H1 (cell line): ENCODE data around the gene ATG9B. TPM values are rescaled to one million over a fixed set of nuclear protein-coding genes. Genes with fewer than 3 reads are reported as not detected.
A peak's percentile ranks its signal among the peaks of the same experiment; 100 is the strongest.

Experiments used
- BACH1 ChIP-seq: IDR thresholded peaks from 2 replicates; pipeline ENCODE4 v1.6.1; 2012; ENCODE audit warnings: low read length, improper control_type of control experiment
- BRCA1 ChIP-seq: IDR thresholded peaks from 2 replicates; pipeline ENCODE4 v1.6.1; 2012; ENCODE audit warnings: low read depth, low read length, improper control_type of control experiment
- CEBPB ChIP-seq: IDR thresholded peaks from 2 replicates; pipeline ENCODE4 v1.6.1; 2012; ENCODE audit warnings: low read depth, low read length
- CHD1 ChIP-seq: IDR thresholded peaks from 2 replicates; pipeline ENCODE4 v1.6.1; 2012; ENCODE audit warnings: low read depth, low read length, improper control_type of control experiment
- CTCF ChIP-seq, 3 experiments: IDR thresholded peaks; 1 replicate in 2 of 3; 2 replicates in 1 of 3; pipeline versions ENCODE4 v1.5.1 to v1.6.1; 2011; ENCODE audit warnings: low read length in 3 of 3, mild to moderate bottlenecking in 3 of 3, inconsistent platforms in 2 of 3, low read depth in 1 of 3, moderate library complexity in 1 of 3; ENCODE audit not compliant: insufficient read depth in 1 of 3; ENCODE audit errors: control extremely low read depth in 1 of 3
- EP300 ChIP-seq, 2 experiments: IDR thresholded peaks; 1 replicate in 1 of 2; 2 replicates in 1 of 2; pipeline ENCODE4 v1.6.1; 2011 to 2012; ENCODE audit warnings: low read depth in 2 of 2, low read length in 2 of 2, mild to moderate bottlenecking in 2 of 2, borderline replicate concordance in 1 of 2, inconsistent platforms in 1 of 2, moderate library complexity in 1 of 2
- GABPA ChIP-seq: IDR thresholded peaks from 2 replicates; pipeline ENCODE4 v1.6.1; 2011; ENCODE audit warnings: mild to moderate bottlenecking, low read length, moderate library complexity, borderline replicate concordance; ENCODE audit not compliant: insufficient read depth
- GTF2F1 ChIP-seq: IDR thresholded peaks from 2 replicates; pipeline ENCODE4 v1.6.1; 2012; ENCODE audit warnings: low read depth, low read length, improper control_type of control experiment, borderline replicate concordance
- HDAC6 ChIP-seq: IDR thresholded peaks from one replicate; pipeline ENCODE4 v1.7.1; 2012; ENCODE audit warnings: low read depth, mild to moderate bottlenecking, inconsistent platforms, low read length, moderate library complexity
- KDM4A ChIP-seq: IDR thresholded peaks from one replicate; pipeline ENCODE4 v1.7.1; 2012; ENCODE audit warnings: low read depth, mild to moderate bottlenecking, moderate library complexity, low read length, inconsistent platforms; ENCODE audit not compliant: severe bottlenecking
- MAX ChIP-seq: IDR thresholded peaks from 2 replicates; pipeline ENCODE4 v1.6.1; 2012; ENCODE audit warnings: inconsistent platforms
- PHF8 ChIP-seq: fragments of 200-600 bp; sonication (generic); conservative IDR thresholded peaks from 2 replicates; pipeline ENCODE4 v1.7.1; 2012; ENCODE audit warnings: low read depth, mild to moderate bottlenecking, inconsistent platforms, low read length, moderate library complexity
- RBBP5 ChIP-seq: IDR thresholded peaks from 2 replicates; pipeline ENCODE4 v1.7.1; 2012; ENCODE audit warnings: low read depth, mild to moderate bottlenecking, inconsistent platforms, low read length, moderate library complexity, borderline replicate concordance
- RFX5 ChIP-seq: IDR thresholded peaks from 2 replicates; pipeline ENCODE4 v1.6.1; 2011; ENCODE audit warnings: low read depth, low read length, improper control_type of control experiment, borderline replicate concordance
- RXRA ChIP-seq: IDR thresholded peaks from 2 replicates; pipeline ENCODE4 v1.6.1; 2011; ENCODE audit warnings: low read depth, mild to moderate bottlenecking, low read length, moderate library complexity; ENCODE audit not compliant: insufficient read depth
- SAP30 ChIP-seq: fragments of 300-600 bp; sonication (generic); IDR thresholded peaks from 2 replicates; pipeline ENCODE4 v1.7.1; 2012; ENCODE audit warnings: low read length, moderate library complexity, mild to moderate bottlenecking, inconsistent platforms; ENCODE audit not compliant: insufficient read depth, insufficient replicate concordance
- SIRT6 ChIP-seq: IDR thresholded peaks from one replicate; pipeline ENCODE4 v1.7.1; 2012; ENCODE audit warnings: low read length, inconsistent platforms
- SRF ChIP-seq: IDR thresholded peaks from 2 replicates; pipeline ENCODE4 v1.6.1; 2011; ENCODE audit warnings: mild to moderate bottlenecking, low read depth, low read length, moderate library complexity
- TAF1 ChIP-seq: IDR thresholded peaks from 2 replicates; pipeline ENCODE4 v1.6.1; 2011; ENCODE audit warnings: mild to moderate bottlenecking, low read depth, low read length
- TAF7 ChIP-seq: optimal IDR thresholded peaks from 2 replicates; pipeline ENCODE3; 2011; ENCODE audit warnings: low read depth, mild to moderate bottlenecking, inconsistent platforms, low read length, moderate library complexity, borderline replicate concordance
- TCF12 ChIP-seq: IDR thresholded peaks from 2 replicates; pipeline ENCODE4 v1.6.1; 2011; ENCODE audit warnings: low read depth, mild to moderate bottlenecking, low read length
- ZNF274 ChIP-seq: IDR thresholded peaks from 2 replicates; pipeline ENCODE4 v1.7.0; 2012; ENCODE audit warnings: low read length, borderline replicate concordance; ENCODE audit errors: extremely low read depth
- polyA plus RNA-seq, 7 experiments: library from polyadenylated mRNA; depleted of rRNA in 3 of 7; stranded (reverse) in 5 of 7; unstranded in 2 of 7; fragments of >200 nt in 5 of 7; fragments of 200-250 nt in 2 of 7; gene quantifications; 1 replicate in 5 of 7; 2 replicates in 1 of 7; 4 replicates in 1 of 7; pipeline versions ENCODE4 v1.2.1 to v1.2.3, GENCODE V29; 2011 to 2013; ENCODE audit warnings: missing spikeins in 2 of 7, mixed read lengths in 2 of 7
- total RNA-seq: library from RNA; stranded (reverse); fragmentation: NEBNext Ultra II Directional; extraction: Animal tissue kit (Norgen Biotek cat#: 25700); gene quantifications from 2 replicates; pipeline ENCODE4 v1.2.1, GENCODE V29; 2021

The ATG9B gene
- total and polyA plus RNA-seq, 2 of the 8 experiments (the other 6 are each of a cell fraction or from before 2014, with no cell fraction given), result 1.4 to 2.3 TPM

GRCh38 chr7:150978126-150978789, 46.0 kb downstream of the ATG9B start, which contains the start of gene KCNH2 (continued):
- TF ChIP-seq RBBP5 (peak; percentile 76; the same call in 1 of the 2 replicates), GTF2F1 (no peak), KDM4A (peak; percentile 9), EP300 (IDR thresholded peaks at IDR 0.05; ENCODE audit: borderline replicate concordance in 1 of 2, low read depth in 2 of 2, low read length in 2 of 2) (no peak), BACH1 (no peak), SAP30 (peak; percentile 37), PHF8 (no peak; the same call in 1 of the 2 replicates), BRCA1 (no peak), TAF1 (no peak), TAF7 (no peak), MAX (0 out of 2 replicates have a peak, but pooled peaks have one; percentile 13), RFX5 (no peak), ZNF274 (no peak), RXRA (no peak), CTCF (IDR thresholded peaks at IDR 0.05; ENCODE audit: control extremely low read depth in 1 of 3, insufficient read depth in 1 of 3, low read depth in 1 of 3, low read length in 3 of 3) (no peak), SIRT6 (no peak), CEBPB (no peak), SRF (no peak), TCF12 (no peak), HDAC6 (no peak), CHD1 (no peak), GABPA (no peak)
